Upper lobe of right lung (tissue), 1 donor: Measurements from ENCODE around the gene ASTN2. TPM values are rescaled to one million over a fixed set of nuclear protein-coding genes. Genes with fewer than 3 reads are reported as not detected.

Source experiments
- ATAC-seq: fragments of 200-7000 bp; cut with Tn5 transposase; one replicate; pipeline ENCODE4 v1.9.1; 2020; ENCODE audit warnings: mild to moderate bottlenecking, moderate library complexity
- DNase-seq: peaks from one replicate; pipeline ENCODE4 v3.0.0-alpha.2; 2020
- H3K27ac ChIP-seq: fragments of 200-600 bp; one replicate; pipeline ENCODE4 v1.8.0; 2022
- H3K27me3 ChIP-seq: fragments of 200-600 bp; one replicate; pipeline ENCODE4 v1.8.0; 2022; ENCODE audit warnings: mild to moderate bottlenecking
- H3K36me3 ChIP-seq: fragments of 200-600 bp; one replicate; pipeline ENCODE4 v1.8.0; 2022
- H3K4me1 ChIP-seq: fragments of 200-600 bp; one replicate; pipeline ENCODE4 v1.8.0; 2022
- H3K4me3 ChIP-seq: fragments of 200-600 bp; one replicate; pipeline ENCODE4 v1.8.0; 2022; ENCODE audit warnings: mild to moderate bottlenecking
- H3K9me3 ChIP-seq: fragments of 200-600 bp; one replicate; pipeline ENCODE4 v1.8.0; 2022
- CTCF ChIP-seq: fragments of 200-600 bp; IDR thresholded peaks from one replicate; pipeline ENCODE4 v1.8.0; 2022; ENCODE audit warnings: antibody characterized with exemption
- intact Hi-C: fragments of 100-400 bp; cut with DNase I; formaldehyde crosslinking; loops from one replicate; pipeline ENCODE4 v1.11.0; 2022
- total RNA-seq: library from RNA; stranded (reverse); fragmentation: NEBNext Ultra II Directional; extraction: Animal tissue kit (Norgen Biotek cat#: 25700); gene quantifications from one replicate; pipeline ENCODE4 v1.2.1, GENCODE V29; 2021
- donor health status: DM: no; HTN: yes; CAD: no; lungs with severe emphysema.

The ASTN2 gene
- total RNA-seq, 1 donor from 2014 or later = 3.8 TPM

GRCh38 chr9:116724123-116724522 is 690.7 kb downstream of the ASTN2 start:
- Histone ChIP-seq H3K9me3 (no peaks in the 10 kb centered on the region), H3K4me3 (no peak overlapping the region), H3K36me3 (no peaks in the 10 kb centered on the region), H3K27ac (no peak overlapping the region), H3K27me3 (no peaks in the 10 kb centered on the region), H3K4me1 (no peaks in the 10 kb centered on the region)
- ATAC-seq = no peak
- no peak for TF ChIP-seq CTCF
- intact Hi-C loops = no loop called here
- no peak for DNase-seq

GRCh38 chr9:116721944-116722343 is 692.9 kb downstream of the ASTN2 start:
- Histone ChIP-seq H3K27me3 (no peaks in the 10 kb centered on the region), H3K4me3 (no peak overlapping the region), H3K4me1 (no peaks in the 10 kb centered on the region), H3K36me3 (no peaks in the 10 kb centered on the region), H3K27ac (no peak overlapping the region), H3K9me3 (no peaks in the 10 kb centered on the region)
- intact Hi-C loops = no loop called here
- DNase-seq (no peak), ATAC-seq (no peak)
- no peak for TF ChIP-seq CTCF

- Histone ChIP-seq H3K4me1 (no peaks in the 10 kb centered on the region), H3K27ac (no peak overlapping the region), H3K4me3 (no peak overlapping the region), H3K9me3 (no peaks in the 10 kb centered on the region), H3K36me3 (no peaks in the 10 kb centered on the region), H3K27me3 (no peaks in the 10 kb centered on the region)
- ATAC-seq (no peak), DNase-seq (no peak)
- intact Hi-C loops = no loop called here
- no peak for TF ChIP-seq CTCF
These were observed 693.4 kb downstream of the ASTN2 start for GRCh38 chr9:116721411-116721810.

GRCh38 chr9:116720111-116720510 is 694.7 kb downstream of the ASTN2 start:
- no peak overlapping the region for H3K4me3 ChIP-seq
- DNase-seq (no peak), ATAC-seq (no peak)
- H3K36me3 ChIP-seq = no peaks in the 10 kb centered on the region
- no peaks in the 10 kb centered on the region for H3K9me3 ChIP-seq
- no peaks in the 10 kb centered on the region for H3K27me3 ChIP-seq
- no peak for TF ChIP-seq CTCF
- H3K4me1 ChIP-seq = no peaks in the 10 kb centered on the region
- intact Hi-C loops = no loop called here
- H3K27ac ChIP-seq = no peak overlapping the region

- H3K4me1 ChIP-seq = no peaks in the 10 kb centered on the region
- ATAC-seq (no peak), DNase-seq (no peak)
- intact Hi-C loops = no loop called here
- H3K9me3 ChIP-seq = no peaks in the 10 kb centered on the region
- H3K4me3 ChIP-seq = no peak overlapping the region
- no peaks in the 10 kb centered on the region for H3K27me3 ChIP-seq
- no peak overlapping the region for H3K27ac ChIP-seq
- H3K36me3 ChIP-seq = no peaks in the 10 kb centered on the region
- no peak for TF ChIP-seq CTCF
These were observed 696.7 kb downstream of the ASTN2 start for GRCh38 chr9:116718111-116718510.

GRCh38 chr9:116717150-116717549 is 697.7 kb downstream of the ASTN2 start:
- ATAC-seq = no peak
- Histone ChIP-seq H3K9me3 (no peaks in the 10 kb centered on the region), H3K27ac (no peak overlapping the region), H3K27me3 (no peaks in the 10 kb centered on the region), H3K4me3 (no peak overlapping the region), H3K36me3 (no peaks in the 10 kb centered on the region), H3K4me1 (no peaks in the 10 kb centered on the region)
- intact Hi-C loops = no loop called here
- no peak for TF ChIP-seq CTCF
- DNase-seq = no peak
